HCT116 (cell line): ENCODE results near the gene ZNRF3. TPM values are rescaled to one million over a fixed set of nuclear protein-coding genes. Genes with fewer than 3 reads are reported as not detected.
A peak's percentile ranks its signal among the peaks of the same experiment; 100 is the strongest.

Experiments used
- EGR1 ChIP-seq: IDR thresholded peaks from 2 replicates; pipeline ENCODE4 v1.6.1; 2012; ENCODE audit warnings: low read depth
- FOSL1 ChIP-seq: IDR thresholded peaks from 2 replicates; pipeline ENCODE4 v1.6.1; 2012; ENCODE audit warnings: low read depth
- POLR2A ChIP-seq: IDR thresholded peaks from 2 replicates; pipeline ENCODE4 v1.7.0; 2011; ENCODE audit warnings: borderline replicate concordance; ENCODE audit not compliant: insufficient read depth, insufficient read length; ENCODE audit errors: extremely low read depth
- POLR2AphosphoS5 ChIP-seq: IDR thresholded peaks from 2 replicates; pipeline ENCODE4 v1.6.1; 2011; ENCODE audit warnings: mild to moderate bottlenecking, low read depth, low read length, moderate library complexity
- SIN3A ChIP-seq: IDR thresholded peaks from 2 replicates; pipeline ENCODE4 v1.6.1; 2012; ENCODE audit warnings: low read depth
- SP1 ChIP-seq: IDR thresholded peaks from 2 replicates; pipeline ENCODE4 v1.6.1; 2012; ENCODE audit warnings: low read depth
- SRF ChIP-seq: IDR thresholded peaks from 2 replicates; pipeline ENCODE4 v1.6.1; 2012; ENCODE audit warnings: low read depth
- TCF7L2 ChIP-seq: IDR thresholded peaks from 2 replicates; pipeline ENCODE4 v1.7.0; 2011; ENCODE audit warnings: borderline replicate concordance, inconsistent platforms; ENCODE audit not compliant: insufficient read depth, insufficient read length; ENCODE audit errors: extremely low read depth
- YY1 ChIP-seq: IDR thresholded peaks from 2 replicates; pipeline ENCODE4 v1.6.1; 2011; ENCODE audit warnings: low read length, low read depth, moderate library complexity, mild to moderate bottlenecking; ENCODE audit not compliant: insufficient replicate concordance; ENCODE audit errors: extremely low read depth
- ZNF274 ChIP-seq: fragments of 200-500 bp; sonication (Bioruptor generic); IDR thresholded peaks from 2 replicates; pipeline ENCODE4 v1.6.1; 2014; ENCODE audit warnings: mild to moderate bottlenecking, low read depth, low read length, inconsistent platforms
- total RNA-seq: library from RNA; stranded (reverse); gene quantifications from one replicate; pipeline ENCODE4 v1.2.1, GENCODE V29; 2021; ENCODE audit not compliant: unreplicated experiment
- TF ChIP-seq, protein P1 (sequence below), 3 experiments: fragments of 200-600 bp in 1 of 3; sonication (generic) in 1 of 3; IDR thresholded peaks in 2 of 3; conservative IDR thresholded peaks in 1 of 3; 2 replicates each; pipeline ENCODE4 v1.5.1; 2012 to 2017; ENCODE audit warnings: low read depth in 2 of 3, low read length in 2 of 3, antibody characterized with exemption in 1 of 3, borderline replicate concordance in 1 of 3, control low read depth in 1 of 3, mild to moderate bottlenecking in 1 of 3, mixed read lengths in 1 of 3, mixed run types in 1 of 3, moderate library complexity in 1 of 3; ENCODE audit not compliant: insufficient read depth in 1 of 3
- TF ChIP-seq, protein P2 (sequence below): IDR thresholded peaks from 2 replicates; pipeline ENCODE4 v1.6.1; 2012
- TF ChIP-seq, protein P3 (sequence below): IDR thresholded peaks from 2 replicates; pipeline ENCODE4 v1.6.1; 2011; ENCODE audit warnings: mild to moderate bottlenecking, low read length, moderate library complexity; ENCODE audit not compliant: insufficient replicate concordance; ENCODE audit errors: extremely low read depth

ZNRF3 gene
- total RNA-seq, 1 experiment from 2014 or later, result 12.2 TPM

DNA sequence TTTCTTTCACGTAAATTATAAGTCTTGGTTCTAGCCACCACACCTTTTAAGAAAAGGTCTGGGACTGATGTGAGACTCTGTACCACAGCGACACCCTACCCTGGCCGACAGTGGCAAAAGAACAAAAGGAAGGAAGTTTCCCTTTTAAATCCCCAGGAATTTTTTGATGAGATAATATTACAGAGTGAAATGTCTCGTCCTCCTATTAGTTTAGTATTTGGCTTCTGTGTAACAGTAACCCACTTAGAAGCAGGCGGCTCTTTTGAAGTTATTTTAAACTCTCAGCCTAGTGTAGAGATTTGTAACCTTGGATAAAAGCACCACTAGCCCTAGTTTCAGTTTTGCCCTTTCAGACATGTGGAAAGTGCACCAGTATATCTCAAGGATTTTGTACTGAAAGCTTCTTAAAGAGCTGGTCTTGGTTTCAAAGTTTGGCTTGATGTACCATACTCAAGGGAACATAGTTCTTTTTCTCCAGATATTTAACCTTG, 94.2 kb downstream of the ZNRF3 start (continued):
- TF ChIP-seq, protein P1, sequence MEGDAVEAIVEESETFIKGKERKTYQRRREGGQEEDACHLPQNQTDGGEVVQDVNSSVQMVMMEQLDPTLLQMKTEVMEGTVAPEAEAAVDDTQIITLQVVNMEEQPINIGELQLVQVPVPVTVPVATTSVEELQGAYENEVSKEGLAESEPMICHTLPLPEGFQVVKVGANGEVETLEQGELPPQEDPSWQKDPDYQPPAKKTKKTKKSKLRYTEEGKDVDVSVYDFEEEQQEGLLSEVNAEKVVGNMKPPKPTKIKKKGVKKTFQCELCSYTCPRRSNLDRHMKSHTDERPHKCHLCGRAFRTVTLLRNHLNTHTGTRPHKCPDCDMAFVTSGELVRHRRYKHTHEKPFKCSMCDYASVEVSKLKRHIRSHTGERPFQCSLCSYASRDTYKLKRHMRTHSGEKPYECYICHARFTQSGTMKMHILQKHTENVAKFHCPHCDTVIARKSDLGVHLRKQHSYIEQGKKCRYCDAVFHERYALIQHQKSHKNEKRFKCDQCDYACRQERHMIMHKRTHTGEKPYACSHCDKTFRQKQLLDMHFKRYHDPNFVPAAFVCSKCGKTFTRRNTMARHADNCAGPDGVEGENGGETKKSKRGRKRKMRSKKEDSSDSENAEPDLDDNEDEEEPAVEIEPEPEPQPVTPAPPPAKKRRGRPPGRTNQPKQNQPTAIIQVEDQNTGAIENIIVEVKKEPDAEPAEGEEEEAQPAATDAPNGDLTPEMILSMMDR (IDR thresholded peaks at IDR 0.05 in 2 of 3, conservative IDR thresholded peaks at IDR 0.05 in 1 of 3; ENCODE audit: borderline replicate concordance in 1 of 3, insufficient read depth in 1 of 3, low read depth in 2 of 3, low read length in 2 of 3), result peak; percentile 5 to 21 (median 14); a peak in 1 of 6 replicates
- no peak for TF ChIP-seq ZNF274
- TF ChIP-seq EGR1, result no peak
- TF ChIP-seq SIN3A, result no peak
- TF ChIP-seq POLR2A, result no peak
- TF ChIP-seq, protein P2, sequence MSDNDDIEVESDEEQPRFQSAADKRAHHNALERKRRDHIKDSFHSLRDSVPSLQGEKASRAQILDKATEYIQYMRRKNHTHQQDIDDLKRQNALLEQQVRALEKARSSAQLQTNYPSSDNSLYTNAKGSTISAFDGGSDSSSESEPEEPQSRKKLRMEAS, result no peak
- TF ChIP-seq YY1, result no peak
- peak; percentile 11; the same call in 1 of the 2 replicates for TF ChIP-seq POLR2AphosphoS5
- TF ChIP-seq SRF, result no peak
- TF ChIP-seq SP1, result peak; percentile 28; the same call in 1 of the 2 replicates
- no peak for TF ChIP-seq FOSL1
- TF ChIP-seq, protein P3, sequence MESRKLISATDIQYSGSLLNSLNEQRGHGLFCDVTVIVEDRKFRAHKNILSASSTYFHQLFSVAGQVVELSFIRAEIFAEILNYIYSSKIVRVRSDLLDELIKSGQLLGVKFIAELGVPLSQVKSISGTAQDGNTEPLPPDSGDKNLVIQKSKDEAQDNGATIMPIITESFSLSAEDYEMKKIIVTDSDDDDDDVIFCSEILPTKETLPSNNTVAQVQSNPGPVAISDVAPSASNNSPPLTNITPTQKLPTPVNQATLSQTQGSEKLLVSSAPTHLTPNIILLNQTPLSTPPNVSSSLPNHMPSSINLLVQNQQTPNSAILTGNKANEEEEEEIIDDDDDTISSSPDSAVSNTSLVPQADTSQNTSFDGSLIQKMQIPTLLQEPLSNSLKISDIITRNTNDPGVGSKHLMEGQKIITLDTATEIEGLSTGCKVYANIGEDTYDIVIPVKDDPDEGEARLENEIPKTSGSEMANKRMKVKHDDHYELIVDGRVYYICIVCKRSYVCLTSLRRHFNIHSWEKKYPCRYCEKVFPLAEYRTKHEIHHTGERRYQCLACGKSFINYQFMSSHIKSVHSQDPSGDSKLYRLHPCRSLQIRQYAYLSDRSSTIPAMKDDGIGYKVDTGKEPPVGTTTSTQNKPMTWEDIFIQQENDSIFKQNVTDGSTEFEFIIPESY, result no peak
- TF ChIP-seq TCF7L2, result peak; percentile 92
- TF ChIP-seq, all 23 proteins: peak for 5
